Vagina (tissue), 2 donors: ENCODE data around the gene BEST1. TPM values are rescaled to one million over a fixed set of nuclear protein-coding genes. Genes with fewer than 3 reads are reported as not detected.

ENCODE experiments used
- DNase-seq, 2 donors: peaks; one replicate each; pipeline ENCODE4 v3.0.0-alpha.2; 2017; ENCODE audit errors: extremely low spot score in 2 of 2
- H3K27ac ChIP-seq: fragments of 200-600 bp; sonication (generic); one replicate; pipeline ENCODE4 v1.5.1; 2019
- H3K27me3 ChIP-seq: fragments of 200-600 bp; sonication (generic); one replicate; pipeline ENCODE4 v1.5.1; 2019
- H3K36me3 ChIP-seq, 2 donors: fragments of 200-600 bp; sonication (generic); one replicate each; pipeline ENCODE4 v1.5.1; 2017 to 2019
- H3K4me1 ChIP-seq: fragments of 200-600 bp; sonication (generic); one replicate; pipeline ENCODE4 v1.5.1; 2019
- H3K4me3 ChIP-seq, 2 donors: fragments of 200-600 bp; sonication (generic); 1 replicate in 1 of 2; 2 replicates in 1 of 2; pipeline ENCODE4 v1.5.1; 2016 to 2019
- H3K9me3 ChIP-seq: fragments of 200-600 bp; sonication (generic); one replicate; pipeline ENCODE4 v1.5.1; 2019
- CTCF ChIP-seq, 3 experiments: fragments of 450-650 bp in 2 of 3; fragments of 200-600 bp in 1 of 3; sonication (generic) in 1 of 3; IDR thresholded peaks; one replicate each; pipeline ENCODE4 v1.5.1; 2017 to 2019; ENCODE audit warnings: antibody characterized with exemption in 3 of 3, mild to moderate bottlenecking in 2 of 3, moderate library complexity in 2 of 3
- POLR2A ChIP-seq, 2 donors: fragments of 450-650 bp; IDR thresholded peaks; one replicate each; pipeline ENCODE4 v1.6.1; 2017; ENCODE audit warnings: antibody characterized with exemption in 2 of 2, mild to moderate bottlenecking in 2 of 2, moderate library complexity in 2 of 2
- POLR2AphosphoS5 ChIP-seq, 2 donors: sonication (generic); formaldehyde crosslinking; IDR thresholded peaks; one replicate each; pipeline ENCODE4 v1.9.0; 2017; ENCODE audit warnings: antibody characterized with exemption in 2 of 2, mild to moderate bottlenecking in 2 of 2, low read depth in 1 of 2; ENCODE audit not compliant: insufficient read depth in 1 of 2
- intact Hi-C: fragments of 100-400 bp; cut with DNase I; formaldehyde crosslinking; loops from one replicate; pipeline ENCODE4 v1.15.1; 2023
- total RNA-seq: library from RNA; depleted of rRNA; stranded (reverse); fragments of >200 nt; gene quantifications from one replicate; pipeline ENCODE4 v1.2.3, GENCODE V29; 2016

Gene BEST1
- total RNA-seq, 1 donor from 2014 or later, result 4.4 TPM

DNA sequence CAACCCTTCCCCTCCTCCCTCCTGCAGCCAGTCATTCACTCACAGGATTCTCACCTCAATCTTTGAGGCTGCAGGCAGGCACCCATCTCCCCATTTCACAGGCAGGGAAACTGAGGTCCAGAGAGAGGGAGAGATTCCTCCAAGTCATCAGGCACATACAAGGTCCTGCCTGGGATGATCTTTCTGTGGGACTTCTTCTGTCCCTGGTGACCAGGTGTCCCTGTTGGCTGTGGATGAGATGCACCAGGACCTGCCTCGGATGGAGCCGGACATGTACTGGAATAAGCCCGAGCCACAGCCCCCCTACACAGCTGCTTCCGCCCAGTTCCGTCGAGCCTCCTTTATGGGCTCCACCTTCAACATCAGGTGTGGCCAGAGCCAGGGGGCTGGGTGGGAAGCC, 9.5 kb downstream of the BEST1 start:
- peaks cover 63% of the 10 kb centered on the region for H3K4me1 ChIP-seq
- no peaks in the 10 kb centered on the region for H3K27me3 ChIP-seq
- peaks cover 0 to 19% of the 10 kb centered on the region in 2 donors for H3K36me3 ChIP-seq
- TF ChIP-seq CTCF (IDR thresholded peaks at IDR 0.05) (no peak), POLR2AphosphoS5 (IDR thresholded peaks at IDR 0.05; ENCODE audit: insufficient read depth in 1 of 2, low read depth in 1 of 2) (no peak), POLR2A (IDR thresholded peaks at IDR 0.05) (no peak)
- H3K27ac ChIP-seq, result no peak overlapping the region
- no peaks in the 10 kb centered on the region for H3K9me3 ChIP-seq
- DNase-seq, result peak in 1 of 2 donors; percentile 62
- H3K4me3 ChIP-seq, result no peak overlapping the region
- intact Hi-C loops, result no loop called here

GRCh38 chr11:61960532-61960931, 10.4 kb downstream of the BEST1 start:
- intact Hi-C loops, result no loop called here
- Histone ChIP-seq H3K9me3 (no peaks in the 10 kb centered on the region), H3K27ac (peak overlapping the region; percentile 46), H3K36me3 (peaks cover 0 to 28% of the 10 kb centered on the region in 2 donors), H3K4me1 (peaks cover 63% of the 10 kb centered on the region), H3K4me3 (no peak overlapping the region), H3K27me3 (no peaks in the 10 kb centered on the region)
- TF ChIP-seq POLR2AphosphoS5 (IDR thresholded peaks at IDR 0.05; ENCODE audit: insufficient read depth in 1 of 2, low read depth in 1 of 2) (no peak), POLR2A (IDR thresholded peaks at IDR 0.05) (no peak), CTCF (IDR thresholded peaks at IDR 0.05) (no peak)
- peak in 1 of 2 donors; percentile 79 for DNase-seq

- Histone ChIP-seq H3K4me1 (peaks cover 62% of the 10 kb centered on the region), H3K4me3 (no peak overlapping the region), H3K27ac (peak overlapping the region; percentile 99), H3K9me3 (no peaks in the 10 kb centered on the region), H3K27me3 (no peaks in the 10 kb centered on the region), H3K36me3 (peaks cover 0 to 34% of the 10 kb centered on the region in 2 donors)
- DNase-seq, result no peak
- intact Hi-C loops, result no loop called here
- TF ChIP-seq POLR2A (IDR thresholded peaks at IDR 0.05) (no peak), POLR2AphosphoS5 (IDR thresholded peaks at IDR 0.05; ENCODE audit: insufficient read depth in 1 of 2, low read depth in 1 of 2) (peak in 1 of 2 donors; percentile 15)
Measured at GRCh38 chr11:61961570-61962212, 11.5 kb downstream of the BEST1 start.

GRCh38 chr11:61962213-61963015, 12.3 kb downstream of the BEST1 start:
- Histone ChIP-seq H3K27ac (peak overlapping the region; percentile 99), H3K27me3 (no peaks in the 10 kb centered on the region), H3K4me1 (peaks cover 62% of the 10 kb centered on the region), H3K4me3 (no peak overlapping the region), H3K36me3 (peaks cover 0 to 34% of the 10 kb centered on the region in 2 donors), H3K9me3 (no peaks in the 10 kb centered on the region)
- TF ChIP-seq POLR2A (IDR thresholded peaks at IDR 0.05), result no peak
- TF ChIP-seq POLR2AphosphoS5 (IDR thresholded peaks at IDR 0.05; ENCODE audit: insufficient read depth in 1 of 2, low read depth in 1 of 2), result no peak
- TF ChIP-seq CTCF (IDR thresholded peaks at IDR 0.05), result no peak
- no peak for DNase-seq
- intact Hi-C loops, result no loop called here

GRCh38 chr11:61963016-61963281, 12.8 kb downstream of the BEST1 start:
- intact Hi-C loops, result no loop called here
- Histone ChIP-seq H3K4me1 (peaks cover 62% of the 10 kb centered on the region), H3K4me3 (no peak overlapping the region), H3K36me3 (peaks cover 0 to 32% of the 10 kb centered on the region in 2 donors), H3K27me3 (no peaks in the 10 kb centered on the region), H3K9me3 (no peaks in the 10 kb centered on the region), H3K27ac (peak overlapping the region; percentile 99)
- no peak for TF ChIP-seq CTCF (IDR thresholded peaks at IDR 0.05)
- no peak for TF ChIP-seq POLR2A (IDR thresholded peaks at IDR 0.05)
- TF ChIP-seq POLR2AphosphoS5 (IDR thresholded peaks at IDR 0.05; ENCODE audit: insufficient read depth in 1 of 2, low read depth in 1 of 2), result peak in 1 of 2 donors; percentile 29
- DNase-seq, result peak in 1 of 2 donors; percentile 88
